ENCODE results near the gene CSMD2.
"Not testable (repeated sequence)": the region's sequence is repeated elsewhere in the genome, so short reads cannot be mapped to it uniquely, and the experiment has no call there.

CSMD2 gene

DNA sequence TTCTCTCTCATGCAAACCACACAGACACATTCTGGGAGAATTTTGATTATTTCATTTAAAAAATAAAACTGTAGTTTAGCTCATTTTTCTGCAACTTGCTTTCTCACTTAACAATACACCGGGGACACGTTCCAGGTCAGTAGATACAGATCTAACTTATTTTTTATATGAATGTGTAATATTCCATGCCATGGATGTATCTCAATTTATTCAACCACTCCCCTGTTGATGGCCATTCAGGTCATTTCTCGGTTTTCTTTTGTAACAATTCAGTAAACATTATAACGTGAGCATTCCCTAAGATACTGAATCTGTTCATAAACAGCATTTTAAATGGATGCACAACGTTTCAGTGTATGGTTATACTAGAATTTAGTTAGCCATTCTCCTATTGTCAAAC, 64.7 kb downstream of the CSMD2 start:
- no peak for DNase-seq

- not testable (repeated sequence) for DNase-seq
These were observed 72.6 kb downstream of the CSMD2 start for GRCh38 chr1:34092399-34092798.

- no peak for DNase-seq
These were observed 75.3 kb downstream of the CSMD2 start for GRCh38 chr1:34089731-34090130.

- DNase-seq = no peak
These were observed 77.0 kb downstream of the CSMD2 start for GRCh38 chr1:34087986-34088385.

DNA sequence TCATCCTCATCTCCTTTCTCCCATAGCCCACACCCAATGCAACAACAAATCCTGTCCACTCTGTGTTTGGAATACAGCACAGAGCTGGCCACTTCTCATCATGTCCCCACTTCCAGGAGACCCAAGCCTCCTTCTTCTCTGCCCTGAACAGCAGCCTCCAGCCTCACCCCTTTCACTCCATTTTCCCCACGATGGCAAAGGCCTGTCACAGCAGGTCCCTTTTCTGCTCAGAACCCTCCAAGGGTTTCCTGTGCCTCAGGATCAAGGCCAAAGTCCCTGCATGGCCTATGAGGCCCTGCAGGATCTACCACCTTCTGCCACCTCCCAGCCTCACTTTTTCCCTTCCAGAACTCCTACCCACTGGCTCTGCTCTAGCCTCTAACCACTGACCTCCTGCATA, 78.5 kb downstream of the CSMD2 start:
- DNase-seq = no peak

DNA sequence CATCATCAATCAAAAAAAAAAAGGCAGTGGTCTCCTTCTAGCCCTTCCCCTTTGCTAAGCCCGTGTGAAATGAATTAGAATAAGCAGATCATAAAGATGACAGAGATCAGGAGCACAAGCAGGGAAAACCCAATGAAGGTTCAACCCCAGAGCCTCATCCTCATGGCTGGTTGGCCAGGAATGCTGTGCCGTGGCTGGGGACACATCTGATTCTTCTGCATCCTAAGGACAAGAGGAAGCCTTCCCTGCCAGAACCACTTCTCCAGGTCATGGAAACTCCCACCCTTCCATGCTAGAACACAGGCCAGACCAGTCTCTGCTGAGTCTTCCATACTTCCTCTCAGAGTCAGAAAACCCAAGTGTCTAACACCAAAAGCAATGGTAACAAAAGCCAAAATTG, 81.1 kb downstream of the CSMD2 start:
- no peak for DNase-seq

DNA sequence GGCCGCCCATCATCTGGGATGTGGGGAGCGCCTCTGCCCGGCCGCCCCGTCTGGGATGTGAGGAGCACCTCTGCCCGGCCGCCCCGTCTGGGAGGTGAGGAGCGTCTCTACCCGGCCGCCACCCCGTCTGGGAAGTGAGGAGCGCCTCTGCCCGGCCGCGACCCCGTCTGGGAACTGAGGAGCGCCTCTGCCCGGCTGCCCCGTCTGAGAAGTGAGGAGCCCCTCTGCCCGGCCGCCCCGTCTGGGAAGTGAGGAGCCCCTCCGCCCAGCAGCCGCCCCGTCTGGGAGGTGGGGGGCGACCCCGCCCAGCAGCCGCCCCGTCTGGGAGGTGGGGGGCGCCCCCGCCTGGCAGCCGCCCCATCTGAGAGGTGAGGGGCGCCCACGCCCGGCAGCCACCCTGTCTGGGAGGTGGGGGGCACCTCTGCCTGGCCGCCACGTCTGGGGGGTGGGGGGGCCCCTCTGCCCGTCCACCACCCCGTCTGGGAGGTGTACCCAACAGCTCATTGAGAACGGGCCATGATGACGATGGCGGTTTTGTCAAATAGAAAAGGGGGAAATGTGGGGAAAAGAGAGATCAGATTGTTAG, 82.9 kb downstream of the CSMD2 start:
- not testable (repeated sequence) for DNase-seq

DNA sequence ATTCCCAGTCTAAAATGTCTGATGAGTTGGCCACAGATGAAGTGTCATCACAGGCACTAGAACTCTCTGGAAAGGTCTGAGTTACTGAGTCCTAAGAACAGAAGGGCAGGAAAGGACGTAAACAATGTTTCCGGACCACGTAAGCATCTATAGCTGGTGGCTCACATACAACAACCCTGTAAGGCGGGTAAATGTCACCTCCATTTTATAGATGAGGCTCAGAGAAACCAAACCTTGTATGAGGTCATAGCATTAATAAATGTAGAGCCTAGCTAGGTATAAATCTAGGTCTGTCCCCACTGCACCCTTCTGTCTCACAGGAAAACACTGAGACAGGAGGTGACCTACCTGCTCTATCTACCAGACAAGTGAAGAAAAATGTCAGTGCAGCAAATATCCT, 86.6 kb downstream of the CSMD2 start:
- DNase-seq = no peak

DNA sequence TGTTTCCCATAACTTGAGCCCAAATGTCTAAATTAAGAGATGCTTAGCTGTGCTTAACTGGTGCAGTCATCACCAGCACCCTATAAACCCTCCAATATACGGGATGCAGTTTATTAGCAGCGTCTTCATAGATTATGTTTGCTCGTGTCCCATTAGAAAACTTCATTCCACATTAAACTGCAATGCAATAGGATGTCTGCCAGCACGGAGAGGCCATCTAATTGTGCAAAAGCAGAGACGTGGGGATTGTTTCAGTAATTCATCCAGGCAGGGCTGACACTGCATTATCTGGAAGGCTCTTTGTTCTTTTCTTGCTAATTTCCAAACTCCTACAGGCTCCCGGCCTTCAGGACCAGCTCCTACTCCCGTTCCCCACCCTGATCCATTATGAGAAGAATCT, 89.5 kb downstream of the CSMD2 start:
- no peak for DNase-seq

- no peak for DNase-seq
These were observed 91.9 kb downstream of the CSMD2 start for GRCh38 chr1:34073028-34073695.

- no peak for DNase-seq
These were observed 94.7 kb downstream of the CSMD2 start for GRCh38 chr1:34070201-34070836.

DNA sequence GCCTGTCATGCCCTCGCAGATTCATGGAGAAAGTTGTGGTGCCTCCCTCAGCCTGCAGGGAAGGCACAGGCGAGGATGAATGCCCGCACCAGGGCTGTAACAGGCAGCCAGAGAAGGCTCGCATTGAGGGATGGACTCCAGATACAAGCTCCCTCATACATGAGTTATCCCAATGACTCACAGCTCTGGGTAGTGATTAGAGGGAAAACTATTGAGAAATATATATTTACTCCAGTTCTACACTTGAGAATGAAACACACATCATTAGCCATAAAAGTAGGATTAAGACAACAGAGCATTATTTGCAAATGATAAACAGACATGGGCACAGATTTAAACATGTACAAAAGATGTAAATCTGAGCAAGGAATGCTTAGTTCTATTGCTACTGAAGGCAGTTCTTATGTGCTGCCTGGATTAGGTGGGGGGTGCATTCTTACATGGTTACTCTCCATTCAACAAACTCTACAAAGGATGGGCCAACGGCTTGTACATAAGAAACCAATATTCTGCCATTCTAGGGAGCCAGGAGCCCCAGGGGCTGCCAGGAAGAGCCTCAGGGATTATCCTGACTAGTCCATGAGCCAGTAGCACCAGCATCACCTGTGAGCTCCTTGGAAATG, 97.9 kb downstream of the CSMD2 start:
- no peak for DNase-seq

DNA sequence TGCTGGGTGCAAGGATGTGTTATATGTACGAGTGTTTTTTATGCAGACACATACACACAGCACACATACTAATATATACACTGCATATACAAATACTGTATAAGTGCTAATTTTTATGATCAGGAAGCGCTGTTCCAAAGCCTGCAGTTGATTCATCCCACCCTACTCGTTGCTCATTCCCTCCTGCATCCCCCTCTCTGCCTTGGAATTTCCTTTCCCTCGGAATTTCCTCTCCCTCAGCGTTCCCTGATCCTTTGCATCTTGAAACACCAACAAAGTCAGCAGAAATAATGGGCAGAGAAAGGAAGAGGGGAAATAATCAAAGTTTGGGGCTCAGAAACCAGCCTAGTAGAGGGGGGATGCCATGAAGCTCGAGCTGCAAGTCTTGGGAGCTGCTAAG, 98.9 kb downstream of the CSMD2 start:
- no peak for DNase-seq

DNA sequence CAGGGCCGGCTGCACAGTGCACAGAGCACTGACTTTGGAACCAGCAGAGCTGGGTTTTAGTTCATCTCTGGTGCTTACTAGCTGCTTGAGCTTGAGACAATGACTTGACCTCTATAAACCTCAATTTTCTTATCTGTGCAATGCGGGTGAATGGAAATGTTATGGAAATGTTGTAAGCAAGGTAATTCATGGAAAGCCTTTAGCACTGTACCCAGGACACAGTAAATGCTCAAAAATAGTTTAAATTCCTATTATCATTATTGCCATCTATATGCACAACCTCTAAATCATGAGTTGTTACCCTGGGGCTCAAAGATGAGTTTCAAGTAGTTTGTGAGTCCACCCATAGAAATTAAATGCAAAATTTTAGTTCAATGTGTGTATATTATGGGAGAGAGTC, 99.5 kb downstream of the CSMD2 start:
- no peak for DNase-seq

GRCh38 chr1:34060901-34061415, 104.1 kb downstream of the CSMD2 start:
- DNase-seq = no peak

GRCh38 chr1:34060187-34060730, 104.8 kb downstream of the CSMD2 start:
- DNase-seq = no peak

DNA sequence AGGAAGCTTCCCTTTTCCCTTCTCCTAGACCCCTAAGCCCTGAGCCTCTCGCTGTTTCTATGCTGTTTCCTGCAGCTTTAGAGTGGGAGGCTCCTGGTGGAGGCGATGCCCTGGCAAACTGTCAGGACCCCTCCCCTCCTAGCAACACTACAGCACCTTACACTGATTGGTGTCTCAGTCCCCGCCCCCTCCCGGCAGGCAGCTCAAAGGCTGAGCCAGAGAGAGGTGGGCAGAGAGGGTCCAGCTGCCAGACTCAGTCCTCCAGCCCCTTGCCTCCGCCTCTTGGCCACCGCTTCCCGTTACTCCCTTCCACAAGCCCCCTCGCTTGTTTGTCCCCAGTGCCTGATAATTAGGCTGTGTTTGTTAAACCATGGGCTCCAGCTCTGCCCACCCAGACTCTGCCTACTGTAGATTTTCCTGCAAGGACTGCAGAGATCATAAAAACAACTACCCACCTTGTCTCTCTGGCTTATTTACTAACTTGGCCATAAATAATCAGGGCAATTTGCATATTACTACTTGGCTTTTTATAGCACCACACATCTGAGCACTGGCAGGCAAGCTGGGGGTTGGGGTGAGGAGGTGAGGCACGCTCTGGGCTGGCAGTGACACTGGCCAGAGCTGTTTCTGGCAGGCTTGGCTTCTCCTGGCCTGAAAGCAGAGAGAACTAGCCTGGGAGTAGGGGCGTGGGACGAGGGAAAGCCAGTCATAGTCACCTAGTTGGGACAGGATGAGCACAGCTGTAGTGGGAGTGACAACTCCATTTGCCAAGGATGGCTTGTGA, 107.5 kb downstream of the CSMD2 start:
- DNase-seq = no peak

DNA sequence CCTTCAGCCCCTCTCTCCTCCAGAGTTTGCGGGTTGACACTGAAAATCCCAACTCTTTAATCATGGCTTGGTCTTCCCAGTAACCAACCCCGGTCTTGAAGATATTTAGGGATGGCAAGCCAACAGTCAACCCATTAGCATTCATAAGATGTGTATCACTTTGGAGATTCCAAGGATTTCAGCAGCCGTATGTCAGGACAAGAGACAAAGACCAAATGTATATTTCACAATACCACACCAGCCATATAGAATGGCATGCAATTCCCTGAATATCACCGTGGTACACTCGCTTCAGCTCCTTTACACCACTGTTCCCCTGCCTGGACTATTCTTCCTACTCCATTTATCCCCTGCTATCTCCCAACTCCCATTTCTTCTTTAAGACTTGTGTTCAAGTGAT, 109.2 kb downstream of the CSMD2 start:
- no peak for DNase-seq

GRCh38 chr1:34054920-34055319, 110.1 kb downstream of the CSMD2 start:
- DNase-seq = no peak

DNA sequence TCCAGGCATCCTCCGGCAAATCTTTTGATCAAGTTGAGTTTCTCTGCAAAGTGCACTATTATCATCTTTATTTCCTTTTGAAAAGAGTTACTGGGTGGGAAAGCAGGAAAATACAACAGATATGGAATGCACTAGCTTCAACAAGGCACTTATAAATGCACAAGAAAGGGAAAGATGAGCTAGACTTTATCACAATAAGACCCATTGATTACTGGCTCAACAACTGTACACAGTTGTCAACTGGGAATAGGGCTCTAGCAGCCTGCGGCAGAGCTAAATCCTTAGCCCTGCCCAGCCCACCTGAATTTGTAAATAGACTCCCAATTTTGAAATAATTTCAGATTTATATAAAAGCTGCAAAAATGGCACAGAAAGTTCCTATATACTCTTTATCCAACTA, 111.4 kb downstream of the CSMD2 start:
- DNase-seq = no peak

DNA sequence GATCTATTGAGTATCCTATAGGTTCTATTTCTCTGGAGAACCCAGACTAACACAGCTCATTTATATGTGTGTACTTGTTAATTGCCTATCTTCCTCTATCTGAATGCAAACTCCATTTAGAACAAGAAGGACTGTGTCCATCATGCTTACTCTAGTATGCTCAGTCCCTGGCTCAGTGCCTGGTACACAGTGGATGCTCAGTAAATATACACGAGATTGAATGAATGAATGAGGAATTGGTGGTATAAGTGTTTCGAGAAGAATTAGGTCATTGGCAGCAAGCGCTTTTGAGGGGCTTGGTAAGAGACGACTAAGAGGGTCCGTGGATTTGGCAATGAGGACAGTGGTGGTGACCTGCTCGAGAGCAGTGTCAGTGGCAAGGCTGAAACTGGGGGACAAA, 112.5 kb downstream of the CSMD2 start:
- no peak for DNase-seq

- no peak for DNase-seq
These were observed 114.1 kb downstream of the CSMD2 start for GRCh38 chr1:34050709-34051485.

All from NCI-H2081 treated with DMSO at 0.1 percent for 48 hours (cell line).